Measurements from ENCODE around the gene SLC47A1. TPM values are rescaled to one million over a fixed set of nuclear protein-coding genes. Genes with fewer than 3 reads are reported as not detected.

SLC47A1 gene
- total RNA-seq, 2 experiments from 2014 or later = not detected

- no peak for ATAC-seq (ENCODE audit: poor library complexity)
- ChIA-PET CTCF (no interaction called here), POLR2A (no interaction called here)
- no peak for TF ChIP-seq CTCF (IDR thresholded peaks at IDR 0.05)
- H3K27me3 Mint-ChIP-seq = peaks cover 13% of the 10 kb centered on the region
- intact Hi-C loops (cut with DNase I, micrococcal nuclease) = no loop called here
- H3K4me1 Mint-ChIP-seq (ENCODE audit: low read depth) = no peaks in the 10 kb centered on the region
- no peak overlapping the region for H3K4me3 Mint-ChIP-seq
- no peak for DNase-seq
- H3K36me3 ChIP-seq (ENCODE audit: insufficient read depth, low read length) = no peaks in the 10 kb centered on the region
- H3K27me3 ChIP-seq (ENCODE audit: control insufficient read depth in 1 of 2, insufficient read depth in 2 of 2, low read length in 2 of 2) = no peaks in the 10 kb centered on the region
- H3K4me1 ChIP-seq (ENCODE audit: insufficient read depth, low read length) = no peaks in the 10 kb centered on the region
- no peak overlapping the region for H3K4me3 ChIP-seq (ENCODE audit: low read length)
- H3K36me3 Mint-ChIP-seq (ENCODE audit: low read depth) = no peaks in the 10 kb centered on the region
- no peaks in the 10 kb centered on the region for H3K9me3 ChIP-seq (ENCODE audit: control insufficient read depth in 1 of 2, insufficient read depth in 1 of 2, low read length in 2 of 2)
- no peak overlapping the region for H3K27ac ChIP-seq (ENCODE audit: low read depth in 1 of 2, low read length in 2 of 2)
- no peaks in the 10 kb centered on the region for H3K9me3 Mint-ChIP-seq
- H3K27ac Mint-ChIP-seq = no peak overlapping the region
Measured at GRCh38 chr17:19487024-19487600, 46.5 kb upstream of the SLC47A1 start.

GRCh38 chr17:19492141-19492540 lies 41.5 kb upstream of the SLC47A1 start:
- Histone ChIP-seq H3K4me1 (ENCODE audit: insufficient read depth, low read length) (no peaks in the 10 kb centered on the region), H3K27ac (ENCODE audit: low read depth in 1 of 2, low read length in 2 of 2) (no peak overlapping the region), H3K9me3 (ENCODE audit: control insufficient read depth in 1 of 2, insufficient read depth in 1 of 2, low read length in 2 of 2) (no peaks in the 10 kb centered on the region), H3K4me3 (ENCODE audit: low read length) (no peak overlapping the region), H3K36me3 (ENCODE audit: insufficient read depth, low read length) (no peaks in the 10 kb centered on the region), H3K27me3 (ENCODE audit: control insufficient read depth in 1 of 2, insufficient read depth in 2 of 2, low read length in 2 of 2) (no peaks in the 10 kb centered on the region)
- H3K4me3 Mint-ChIP-seq = no peak overlapping the region
- ChIA-PET CTCF (no interaction called here), POLR2A (no interaction called here)
- DNase-seq = no peak
- H3K4me1 Mint-ChIP-seq (ENCODE audit: low read depth) = no peaks in the 10 kb centered on the region
- H3K9me3 Mint-ChIP-seq = no peaks in the 10 kb centered on the region
- ATAC-seq (ENCODE audit: poor library complexity) = no peak
- no peaks in the 10 kb centered on the region for H3K36me3 Mint-ChIP-seq (ENCODE audit: low read depth)
- intact Hi-C loops (cut with DNase I, micrococcal nuclease) = no loop called here
- H3K27ac Mint-ChIP-seq = no peak overlapping the region
- TF ChIP-seq CTCF (IDR thresholded peaks at IDR 0.05) = no peak
- peaks cover 13% of the 10 kb centered on the region for H3K27me3 Mint-ChIP-seq

- H3K27me3 Mint-ChIP-seq = peaks cover 4% of the 10 kb centered on the region
- no peak overlapping the region for H3K27ac ChIP-seq (ENCODE audit: low read depth in 1 of 2, low read length in 2 of 2)
- ChIA-PET POLR2A (no interaction called here), CTCF (no interaction called here)
- H3K9me3 Mint-ChIP-seq = no peaks in the 10 kb centered on the region
- H3K4me1 Mint-ChIP-seq (ENCODE audit: low read depth) = no peaks in the 10 kb centered on the region
- ATAC-seq (ENCODE audit: poor library complexity) (no peak), DNase-seq (no peak)
- H3K4me3 Mint-ChIP-seq = no peak overlapping the region
- H3K4me1 ChIP-seq (ENCODE audit: insufficient read depth, low read length) = no peaks in the 10 kb centered on the region
- H3K36me3 Mint-ChIP-seq (ENCODE audit: low read depth) = no peaks in the 10 kb centered on the region
- H3K36me3 ChIP-seq (ENCODE audit: insufficient read depth, low read length) = no peaks in the 10 kb centered on the region
- TF ChIP-seq CTCF (IDR thresholded peaks at IDR 0.05) = no peak
- H3K4me3 ChIP-seq (ENCODE audit: low read length) = no peak overlapping the region
- no peak overlapping the region for H3K27ac Mint-ChIP-seq
- H3K27me3 ChIP-seq (ENCODE audit: control insufficient read depth in 1 of 2, insufficient read depth in 2 of 2, low read length in 2 of 2) = no peaks in the 10 kb centered on the region
- no peaks in the 10 kb centered on the region for H3K9me3 ChIP-seq (ENCODE audit: control insufficient read depth in 1 of 2, insufficient read depth in 1 of 2, low read length in 2 of 2)
- intact Hi-C loops (cut with DNase I, micrococcal nuclease) = no loop called here
Measured at GRCh38 chr17:19494961-19495806, 38.5 kb upstream of the SLC47A1 start.
